ENCODE data around the gene CELF4. TPM values are rescaled to one million over a fixed set of nuclear protein-coding genes. Genes with fewer than 3 reads are reported as not detected.

CELF4 gene
- total and polyA plus RNA-seq, 12 donors, result 0.42 to 16.9 (median 3.9) TPM; not detected in 1

DNA sequence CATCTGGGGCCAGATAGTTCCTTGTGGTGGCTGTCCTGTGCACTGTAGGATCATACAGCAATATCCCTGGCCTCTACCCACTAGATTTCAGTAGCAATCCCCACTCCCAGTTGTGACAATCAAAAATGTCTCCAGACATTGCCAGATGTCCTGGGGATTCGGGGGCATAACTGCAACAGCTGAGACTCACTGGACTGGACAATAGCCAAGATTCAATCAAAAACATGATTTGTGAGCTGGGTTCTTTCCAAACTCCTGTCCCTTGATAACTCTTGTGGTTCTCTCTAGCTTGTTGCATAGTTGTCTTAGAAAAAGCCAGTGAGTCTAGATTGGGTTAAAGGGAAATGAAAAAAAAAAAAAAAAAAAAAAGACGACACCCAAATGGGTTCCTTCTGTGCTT is 293.4 kb downstream of the CELF4 start:
- H3K4me1 ChIP-seq (replicated peaks in 1 of 2), result no peaks in the 10 kb centered on the region
- no peak overlapping the region for H3K27ac ChIP-seq
- intact Hi-C loops (cut with DNase I), result no loop called here
- WGBS, 4 donors, result 33 to 67% (median 46%) methylated on average over 2 of the region's 2 CpGs
- H3K36me3 ChIP-seq (replicated peaks in 1 of 2), result no peaks in the 10 kb centered on the region
- no peak for DNase-seq
- H3K4me3 ChIP-seq, result no peak overlapping the region
- TF ChIP-seq CTCF (IDR thresholded peaks at IDR 0.05) (no peak), POLR2A (IDR thresholded peaks at IDR 0.05) (no peak)
- H3K27me3 ChIP-seq, result peaks cover 8% of the 10 kb centered on the region
- H3K9me3 ChIP-seq (replicated peaks in 1 of 3), result no peaks in the 10 kb centered on the region

DNA sequence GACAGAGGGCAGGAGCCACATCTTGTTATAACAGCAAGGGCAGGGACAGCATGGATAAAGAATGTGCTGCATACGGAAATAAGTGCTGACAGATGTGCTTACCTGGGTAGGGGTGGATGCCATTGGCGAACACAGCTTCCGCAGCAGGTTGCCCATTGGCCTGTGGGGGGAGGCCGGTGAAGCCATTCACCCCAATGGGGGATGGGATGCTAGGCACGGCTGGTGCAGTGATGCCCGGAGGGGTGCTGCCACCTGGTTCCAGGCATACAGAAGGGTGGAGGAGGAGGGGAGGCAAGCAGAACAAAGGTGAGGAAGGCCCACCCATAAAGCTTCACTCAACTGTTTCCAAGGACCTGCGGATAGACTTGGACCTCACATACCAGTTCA is 294.9 kb downstream of the CELF4 start:
- H3K27me3 ChIP-seq, result peaks cover 8% of the 10 kb centered on the region

DNA sequence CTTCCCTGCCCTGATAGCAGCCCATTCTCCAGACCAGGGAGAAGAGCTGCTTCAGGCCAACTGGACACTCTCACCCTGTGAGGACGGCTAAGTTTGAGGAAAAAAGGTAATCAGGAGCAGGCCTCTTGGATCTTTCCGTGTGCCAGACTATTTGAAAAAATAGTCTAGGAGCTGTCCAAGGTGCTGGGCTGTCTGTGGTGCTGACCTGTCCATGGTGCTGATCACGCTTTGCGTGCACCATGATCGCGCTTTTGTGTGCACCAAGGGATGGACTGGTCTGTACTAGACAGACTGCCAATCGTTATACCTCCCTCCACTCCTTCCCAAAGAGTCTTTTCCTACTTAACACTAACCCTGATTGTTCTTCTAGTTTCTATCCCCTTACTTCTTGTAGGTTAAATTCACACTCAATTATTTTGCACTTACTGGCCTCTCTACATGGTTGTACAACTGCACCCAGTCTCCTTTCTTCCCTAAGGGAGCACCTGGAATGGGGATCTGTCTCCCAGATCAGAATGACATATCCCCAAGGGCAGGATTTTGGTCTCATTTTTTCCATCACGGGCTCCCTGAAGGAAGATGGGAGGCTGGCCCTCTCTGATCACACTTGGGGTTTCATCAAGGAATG is 295.4 kb downstream of the CELF4 start:
- peaks cover 8% of the 10 kb centered on the region for H3K27me3 ChIP-seq
- H3K4me3 ChIP-seq, result no peak overlapping the region
- no peaks in the 10 kb centered on the region for H3K4me1 ChIP-seq (replicated peaks in 1 of 2)
- intact Hi-C loops (cut with DNase I), result no loop called here
- no peak for TF ChIP-seq POLR2A (IDR thresholded peaks at IDR 0.05)
- no peak for TF ChIP-seq CTCF (IDR thresholded peaks at IDR 0.05)
- no peak overlapping the region for H3K27ac ChIP-seq
- no peaks in the 10 kb centered on the region for H3K9me3 ChIP-seq (replicated peaks in 1 of 3)
- WGBS, 4 donors, result 17 to 30% (median 19%) methylated on average over 8 of the region's 8 CpGs
- no peaks in the 10 kb centered on the region for H3K36me3 ChIP-seq (replicated peaks in 1 of 2)
- DNase-seq, result peak; percentile 33 to 69 (median 56)

More for the DNA sequence above, 294.9 kb downstream of the CELF4 start:
- Histone ChIP-seq H3K4me3 (no peak overlapping the region), H3K36me3 (replicated peaks in 1 of 2) (no peaks in the 10 kb centered on the region), H3K27ac (no peak overlapping the region), H3K4me1 (replicated peaks in 1 of 2) (no peaks in the 10 kb centered on the region), H3K9me3 (replicated peaks in 1 of 3) (no peaks in the 10 kb centered on the region)
- no peak for TF ChIP-seq POLR2A (IDR thresholded peaks at IDR 0.05)
- no peak for TF ChIP-seq CTCF (IDR thresholded peaks at IDR 0.05)
- no peak for DNase-seq
- WGBS, 4 donors, result 73 to 82% (median 78%) methylated on average over 7 of the region's 7 CpGs
- intact Hi-C loops (cut with DNase I), result no loop called here

GRCh38 chr18:37266290-37266689 is 299.3 kb downstream of the CELF4 start:
- H3K27me3 ChIP-seq, result no peaks in the 10 kb centered on the region
- intact Hi-C loops (cut with DNase I), result no loop called here
- no peak for TF ChIP-seq CTCF (IDR thresholded peaks at IDR 0.05)
- no peak for TF ChIP-seq POLR2A (IDR thresholded peaks at IDR 0.05)

More at GRCh38 chr18:37266290-37266689, 299.3 kb downstream of the CELF4 start:
- no peak for DNase-seq
- Histone ChIP-seq H3K36me3 (replicated peaks in 1 of 2) (no peaks in the 10 kb centered on the region), H3K4me1 (replicated peaks in 1 of 2) (no peaks in the 10 kb centered on the region), H3K9me3 (replicated peaks in 1 of 3) (no peaks in the 10 kb centered on the region), H3K4me3 (no peak overlapping the region), H3K27ac (no peak overlapping the region)
- WGBS, 4 donors, result 33 to 45% (median 35%) methylated on average over 2 to 13 of the region's 13 CpGs; no CpG with 5 or more reads in 1 of the 4 donors
